ENCODE results near the gene RPP25.
A peak's percentile ranks its signal among the peaks of the same experiment; 100 is the strongest.
"Not testable (repeated sequence)": the region's sequence is repeated elsewhere in the genome, so short reads cannot be mapped to it uniquely, and the experiment has no call there.

The RPP25 gene

DNA sequence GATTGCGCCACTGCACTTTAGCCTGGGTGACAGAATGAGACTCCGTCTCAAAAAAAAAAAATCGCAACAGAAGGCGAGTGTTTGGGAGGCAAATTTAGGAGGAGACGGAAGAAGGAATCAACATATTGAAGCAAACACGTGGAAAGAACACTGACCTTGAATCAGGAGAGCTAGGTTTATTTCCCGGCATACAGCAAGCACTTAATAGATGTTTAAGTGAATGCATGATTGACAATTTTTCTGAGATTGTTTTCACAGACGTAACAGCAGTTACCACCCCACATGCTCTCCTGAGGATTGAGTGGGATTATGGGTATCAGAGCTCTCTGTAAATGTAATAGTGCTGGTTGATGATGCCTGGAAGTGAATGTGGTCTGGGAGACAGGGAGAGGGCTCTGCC is 5.6 kb upstream of the RPP25 start:
- no peak for DNase-seq

DNA sequence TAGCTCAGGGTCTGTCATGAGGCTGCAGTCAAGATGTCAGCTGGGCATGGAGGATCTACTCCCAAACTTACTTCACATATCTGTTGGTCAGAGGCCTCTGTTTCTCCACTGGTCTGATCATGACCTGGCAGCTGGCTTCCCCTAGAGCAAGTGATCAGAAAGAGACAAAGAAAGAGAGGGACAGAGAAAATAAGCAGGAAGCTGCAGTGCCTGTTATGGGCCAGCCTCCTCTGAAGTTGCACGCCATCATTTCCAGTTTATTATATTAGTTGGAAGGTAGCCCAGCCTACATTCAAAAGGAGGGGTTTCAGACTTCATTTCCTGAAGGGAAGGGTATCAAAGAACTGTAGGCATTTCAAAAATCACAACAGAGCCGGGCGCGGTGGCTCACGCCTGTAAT is 5.0 kb upstream of the RPP25 start:
- DNase-seq = no peak

DNA sequence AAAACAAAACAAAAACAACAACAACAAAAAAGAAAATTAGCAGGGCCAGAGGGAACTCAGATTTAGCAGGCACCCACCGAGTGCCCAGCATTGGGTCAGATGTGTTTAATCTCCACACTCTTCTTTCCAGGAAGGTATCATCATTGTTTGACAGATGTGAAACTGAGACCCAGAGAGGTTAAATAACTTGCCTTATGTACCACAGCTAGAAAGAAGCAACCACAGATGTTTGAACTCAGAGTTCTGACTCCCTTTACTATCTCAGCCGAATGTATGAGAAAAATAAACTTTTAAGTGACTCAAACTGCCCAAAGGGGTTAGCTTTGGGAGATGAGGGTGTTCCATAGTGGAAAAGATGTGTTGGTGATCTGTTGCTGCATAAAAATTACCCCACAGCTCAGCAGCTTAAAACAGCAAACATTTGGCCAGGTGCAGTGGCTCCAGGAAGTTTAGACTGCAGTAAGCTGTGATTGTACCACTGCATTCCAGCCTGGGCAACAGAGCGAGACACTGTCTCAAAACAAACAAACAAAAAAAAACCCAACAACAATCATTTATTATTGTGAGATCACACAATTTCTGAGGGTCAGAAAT is 4.5 kb upstream of the RPP25 start:
- no peak for DNase-seq

DNA sequence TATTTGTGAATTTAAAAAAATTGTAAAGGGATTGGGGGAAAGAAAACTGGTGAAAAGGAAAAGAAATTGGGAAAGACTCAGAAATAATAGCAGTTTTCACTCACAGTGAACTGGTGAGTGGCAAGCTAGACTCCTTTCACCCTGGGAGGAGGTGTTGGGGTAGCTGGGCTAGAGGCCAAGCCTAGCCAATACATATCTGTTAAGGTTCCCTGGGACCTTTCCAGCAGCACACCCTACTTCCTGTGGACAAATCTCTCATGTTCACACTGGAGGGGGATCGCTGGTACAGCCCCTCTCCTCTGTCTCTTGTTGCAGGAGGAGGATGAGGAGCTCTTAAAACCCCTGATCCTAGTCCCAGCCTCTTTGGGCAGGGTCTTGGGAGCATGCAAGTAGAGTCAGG is 3.7 kb upstream of the RPP25 start:
- no peak for DNase-seq

DNA sequence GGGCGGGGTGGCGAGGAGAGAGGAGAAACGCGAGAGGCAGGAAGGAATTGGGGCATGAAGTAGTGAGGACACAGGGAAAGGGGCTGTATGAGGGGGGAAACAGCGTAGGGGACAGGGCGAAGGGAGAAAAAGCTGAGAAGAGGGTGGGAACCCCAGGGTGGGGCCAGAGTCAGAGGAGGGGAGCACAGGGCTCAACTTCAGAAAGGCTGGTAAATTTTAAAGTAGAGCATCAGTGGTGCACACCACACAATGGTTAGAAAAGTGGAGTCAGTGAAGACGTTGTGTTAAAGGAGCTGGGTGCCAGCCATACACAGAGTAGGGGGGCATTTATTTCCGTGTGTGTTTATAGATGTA is 3.0 kb upstream of the RPP25 start:
- DNase-seq = no peak

DNA sequence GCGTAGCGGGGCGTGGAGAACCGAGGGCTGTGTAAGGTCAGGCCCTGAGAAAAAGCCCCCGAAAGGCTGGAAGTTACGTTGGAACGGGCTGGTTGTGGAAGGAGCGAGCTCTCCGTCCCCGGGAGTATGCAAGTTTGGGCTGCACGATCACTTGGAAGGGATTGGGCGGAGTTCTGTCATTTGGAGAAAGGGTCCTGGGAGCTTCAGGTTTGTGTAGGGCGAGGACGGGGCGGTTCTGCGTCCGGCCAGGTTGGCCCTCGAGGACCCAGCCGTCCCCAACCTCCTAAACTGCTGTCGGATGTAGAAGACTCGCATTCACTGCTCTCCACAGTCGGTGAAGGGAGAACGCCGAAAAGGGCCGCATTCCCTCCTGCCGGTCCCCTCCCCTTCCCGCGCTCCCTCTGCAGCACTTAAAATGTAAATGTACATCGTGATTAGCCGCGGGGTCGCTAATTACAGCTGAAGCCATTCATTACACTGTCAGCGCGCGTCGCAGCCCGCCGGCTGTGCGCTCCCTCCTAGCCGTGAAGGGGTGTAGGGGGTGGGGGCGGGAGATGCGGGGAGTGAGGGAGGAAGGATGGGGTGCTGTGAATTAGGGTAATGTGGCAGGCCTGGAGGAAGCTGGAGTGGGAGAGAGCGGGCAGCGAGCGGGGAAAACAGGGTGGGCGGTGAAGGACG is 2.5 kb upstream of the RPP25 start:
- no peak for DNase-seq

DNA sequence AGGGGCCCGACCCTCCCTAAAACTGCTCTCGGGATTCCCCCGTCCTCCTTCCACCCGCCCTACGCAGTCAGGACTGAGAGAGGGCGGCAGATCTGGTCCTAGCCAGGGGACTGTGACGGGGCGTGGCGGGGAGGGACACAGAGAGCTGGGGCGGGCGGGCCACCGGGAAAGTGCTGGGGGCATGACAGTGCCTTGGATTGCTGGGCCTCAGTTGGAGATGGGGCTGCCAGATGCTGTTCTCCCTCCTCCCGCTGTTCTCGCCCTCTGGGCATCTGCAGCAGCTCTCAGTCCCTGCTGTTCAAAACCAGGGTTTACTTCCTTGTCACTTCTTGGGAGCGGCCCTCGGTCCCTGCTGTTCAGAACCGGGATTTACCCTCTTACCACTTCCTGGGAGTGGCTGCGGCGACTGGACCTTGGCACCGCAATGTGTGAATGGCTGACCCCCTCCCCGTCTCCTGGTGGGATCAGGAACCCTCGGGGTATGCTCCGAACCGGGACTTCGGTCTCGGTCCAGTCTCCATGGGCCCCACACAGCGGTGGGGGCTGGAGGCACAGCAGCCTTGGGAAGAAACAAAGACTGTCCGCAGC is 1.8 kb upstream of the RPP25 start:
- no peak for DNase-seq

DNA sequence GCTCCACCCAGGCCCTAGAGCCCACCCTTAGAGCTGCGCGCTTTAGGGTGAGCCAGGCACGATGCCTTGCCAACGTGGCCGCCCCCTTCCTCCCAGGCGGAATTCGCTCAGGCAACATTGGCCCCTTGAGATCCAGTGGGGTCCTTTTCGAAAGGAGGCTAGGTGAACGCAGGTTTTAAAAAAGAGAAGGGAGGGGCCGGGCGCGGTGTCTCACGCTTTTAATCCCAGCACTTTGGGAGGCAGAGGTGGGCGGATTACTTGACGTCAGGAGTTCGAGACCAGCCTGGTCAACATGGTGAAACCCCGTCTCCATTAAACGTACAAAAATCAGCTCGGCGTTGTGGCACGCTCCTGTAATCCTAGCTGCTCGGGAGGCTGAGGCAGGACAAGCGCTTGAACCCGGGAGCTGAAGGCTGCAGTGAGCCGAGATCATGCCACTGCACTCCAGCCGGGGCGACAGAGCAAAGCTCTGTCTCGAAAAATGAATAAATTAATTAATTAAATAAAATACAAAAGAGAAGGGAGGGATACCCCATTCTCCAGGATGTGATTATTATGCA is 984 bp upstream of the RPP25 start:
- no peak for DNase-seq

DNA sequence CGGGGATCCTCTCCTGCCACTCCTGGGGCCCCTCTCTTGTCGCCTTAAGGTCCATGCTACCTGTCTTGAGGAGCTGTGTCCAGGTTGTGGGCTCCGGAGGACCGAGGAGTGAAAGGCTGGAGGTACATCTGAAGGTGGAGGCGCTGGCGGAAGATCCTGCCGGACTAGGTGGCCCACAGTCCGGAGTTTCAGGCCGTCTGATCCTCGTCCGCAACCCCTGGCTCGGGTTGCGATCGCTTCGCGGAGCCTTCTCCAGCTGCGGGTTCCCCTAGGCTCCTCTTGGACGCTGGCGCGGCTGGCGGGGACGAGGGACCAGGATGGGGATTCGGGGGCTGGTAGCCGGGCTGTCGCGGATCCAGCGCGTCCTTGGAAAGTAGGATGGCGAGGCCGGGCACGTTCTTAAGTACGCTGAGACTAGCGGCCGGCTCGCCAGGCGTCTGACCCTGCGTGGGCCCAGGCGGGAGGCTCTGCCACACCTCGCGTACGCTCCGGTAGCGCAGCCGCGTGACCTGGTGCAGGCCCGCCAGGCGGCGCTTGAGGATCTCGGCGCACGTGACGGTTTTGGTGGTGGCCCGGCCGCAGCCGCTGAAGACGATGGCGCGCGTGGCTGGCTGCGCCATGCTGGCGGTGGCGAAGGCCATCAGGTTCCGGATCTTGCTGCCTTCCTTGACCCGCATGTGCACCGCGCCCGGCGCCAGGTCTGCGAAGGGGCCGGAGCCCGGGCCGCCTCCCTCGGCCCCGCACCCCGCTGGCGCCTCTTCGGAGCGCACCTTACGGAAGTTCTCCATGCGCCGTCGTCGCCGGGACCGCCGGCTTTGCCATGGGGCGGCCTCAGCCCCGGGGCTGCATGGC is 550 bp downstream of the RPP25 start:
- DNase-seq = peak; percentile 29

DNA sequence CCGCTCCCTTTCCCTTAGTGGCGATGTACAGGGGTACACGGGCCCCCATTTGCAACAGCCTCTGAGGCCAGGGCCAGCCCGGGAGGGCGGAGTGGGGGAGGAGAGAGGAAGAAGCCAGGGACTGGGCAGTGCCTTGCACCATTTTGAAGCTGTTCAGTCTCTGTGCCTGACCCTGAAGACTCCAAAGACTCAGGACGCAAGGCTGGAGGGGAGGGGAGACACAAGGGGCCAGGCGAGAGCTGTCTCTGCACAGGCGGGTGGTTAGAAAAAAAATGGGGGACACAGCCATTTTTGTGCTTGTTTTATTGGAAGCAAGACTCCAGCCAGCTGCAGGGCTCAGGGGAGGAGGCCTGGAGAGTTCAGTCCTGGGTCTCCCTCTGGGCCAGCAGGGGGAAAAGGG is 1.6 kb downstream of the RPP25 start:
- no peak for DNase-seq

DNA sequence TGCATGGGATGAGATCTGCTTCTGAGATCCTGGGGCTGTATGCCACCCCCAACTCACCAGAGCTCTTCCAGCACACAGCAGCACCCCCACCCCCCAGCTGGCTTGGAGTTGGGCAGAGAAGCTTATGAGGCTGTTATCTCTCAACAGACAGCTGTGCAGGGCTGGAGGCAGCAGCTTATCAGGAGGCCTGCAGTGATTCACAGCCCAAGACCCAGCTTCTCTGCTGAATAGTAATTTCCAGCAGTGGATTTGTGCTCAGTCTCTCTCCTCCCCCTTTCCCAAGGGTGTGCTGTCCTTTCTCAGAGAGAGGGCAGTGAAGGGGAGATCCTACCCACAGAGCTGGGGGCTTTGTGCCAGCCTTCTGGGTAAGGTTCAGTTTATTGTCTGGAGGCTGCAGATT is 2.1 kb downstream of the RPP25 start:
- no peak for DNase-seq

DNA sequence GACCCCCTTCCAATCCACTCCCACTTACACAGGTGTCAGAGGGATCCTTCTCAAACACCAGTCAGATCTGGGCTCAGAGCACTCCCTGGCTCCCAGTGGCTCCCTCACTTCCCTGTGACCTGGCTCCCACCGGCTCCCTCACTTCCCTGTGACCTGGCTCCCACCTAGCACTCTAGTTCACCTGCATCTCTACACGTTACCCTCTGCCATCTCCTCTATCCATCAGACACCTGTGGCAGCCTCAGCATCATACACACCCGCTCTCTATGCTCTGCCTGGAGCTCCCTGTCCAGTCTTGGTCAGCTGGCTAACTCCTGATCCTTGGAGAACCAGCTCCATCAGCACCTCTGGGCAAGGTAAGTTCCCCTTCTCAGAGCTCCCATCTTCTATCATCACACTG is 5.6 kb downstream of the RPP25 start:
- no peak for DNase-seq

DNA sequence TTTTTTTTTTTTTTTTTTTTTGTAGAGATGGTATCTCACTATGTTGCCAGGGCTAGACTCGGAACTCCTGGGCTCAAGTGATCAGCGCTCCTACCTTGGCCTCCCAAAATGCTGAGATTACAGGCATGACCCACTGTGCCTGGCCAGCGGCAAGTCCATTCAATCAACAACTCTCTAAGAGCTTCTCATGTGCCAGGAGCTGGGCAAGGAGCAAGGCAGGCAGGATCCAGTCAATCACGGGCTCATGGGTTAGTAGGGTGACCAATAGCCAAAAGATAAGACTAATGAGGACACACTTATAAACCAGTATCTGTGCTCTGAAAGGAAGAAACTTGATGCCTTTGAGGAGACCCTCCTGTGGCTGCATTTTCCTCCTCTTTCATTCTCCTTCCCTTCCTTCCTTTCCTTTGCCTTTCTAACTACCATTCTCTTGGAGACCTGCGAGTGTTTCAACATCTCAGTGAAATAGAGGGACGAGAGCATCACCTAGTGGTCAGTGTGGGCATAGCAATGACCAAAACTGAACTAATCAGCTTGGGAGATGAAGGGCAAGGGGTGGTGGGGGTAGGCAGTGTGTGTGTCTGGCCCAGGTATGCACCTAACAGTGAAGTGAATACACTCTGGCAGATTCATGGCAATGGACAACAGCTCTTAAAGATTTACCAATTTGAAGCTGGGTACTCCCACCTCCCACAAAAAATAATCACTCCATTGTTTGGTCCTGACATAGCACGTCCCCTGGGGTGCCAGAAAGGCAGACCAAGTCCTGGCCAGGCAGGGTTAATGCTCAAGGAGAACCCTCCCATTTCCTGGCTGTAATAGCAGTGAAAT is 6.3 kb downstream of the RPP25 start:
- DNase-seq = peak; percentile 58

DNA sequence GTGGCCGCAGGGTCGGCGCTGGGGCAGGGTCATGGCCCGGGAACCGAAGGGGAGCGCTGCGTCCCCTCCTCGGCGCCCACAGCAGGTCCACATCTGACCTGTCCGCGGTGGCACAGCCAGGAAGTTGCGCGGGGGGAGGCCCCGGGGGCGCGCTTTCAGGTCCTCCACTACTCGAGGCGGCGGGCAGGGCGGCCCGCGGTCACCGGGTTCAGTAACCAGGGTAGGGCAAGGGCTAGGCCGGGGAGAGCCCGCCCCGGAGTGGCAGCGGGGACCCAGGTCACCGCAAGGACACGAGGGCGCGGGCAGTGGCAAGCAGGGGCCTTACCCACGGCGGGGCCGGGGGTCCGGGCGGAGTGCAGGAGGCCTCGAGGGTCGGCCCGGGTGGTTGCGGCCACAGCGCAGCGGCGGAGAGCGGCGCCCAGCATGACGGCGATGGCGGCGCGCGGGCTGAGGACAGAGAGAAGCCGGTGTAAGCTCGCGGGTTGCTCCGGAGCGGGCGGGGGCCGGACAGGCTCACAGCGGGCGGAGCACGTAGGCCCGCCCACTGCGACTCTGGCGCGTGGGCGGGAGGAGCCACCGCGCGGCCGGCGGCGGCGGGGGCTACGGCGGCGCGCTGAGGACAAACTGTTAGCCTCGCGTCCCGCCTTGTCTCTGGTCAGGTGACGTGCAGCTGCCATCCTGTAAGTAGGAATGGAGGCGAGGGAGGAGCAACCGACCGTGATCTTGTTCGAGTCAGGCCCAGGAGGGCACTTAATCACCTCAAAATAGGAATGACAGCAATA is 18.8 kb downstream of the RPP25 start, which contains the start of gene COX5A:
Gene COX5A, minus strand, starts transcription at position 484 of the 782 bp plus-strand sequence. Its CDS starts 59 bp downstream, at position 425.
- peak; percentile 91 for DNase-seq

DNA sequence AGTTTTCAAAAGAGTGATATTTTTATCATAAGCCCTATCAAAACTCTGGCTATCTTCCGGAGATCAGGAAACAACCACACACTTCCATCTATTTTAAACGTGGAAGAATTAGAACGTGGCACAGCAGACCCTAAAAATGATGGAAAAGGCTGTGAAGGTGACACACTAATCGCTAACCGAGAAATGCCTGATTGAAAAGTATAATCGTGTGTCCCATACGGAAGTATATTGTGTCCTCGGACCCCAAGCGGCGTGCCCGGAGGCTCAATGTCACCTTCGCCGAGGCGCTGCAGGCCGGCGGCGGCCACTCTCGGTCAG is 19.3 kb downstream of the RPP25 start:
- DNase-seq = no peak

DNA sequence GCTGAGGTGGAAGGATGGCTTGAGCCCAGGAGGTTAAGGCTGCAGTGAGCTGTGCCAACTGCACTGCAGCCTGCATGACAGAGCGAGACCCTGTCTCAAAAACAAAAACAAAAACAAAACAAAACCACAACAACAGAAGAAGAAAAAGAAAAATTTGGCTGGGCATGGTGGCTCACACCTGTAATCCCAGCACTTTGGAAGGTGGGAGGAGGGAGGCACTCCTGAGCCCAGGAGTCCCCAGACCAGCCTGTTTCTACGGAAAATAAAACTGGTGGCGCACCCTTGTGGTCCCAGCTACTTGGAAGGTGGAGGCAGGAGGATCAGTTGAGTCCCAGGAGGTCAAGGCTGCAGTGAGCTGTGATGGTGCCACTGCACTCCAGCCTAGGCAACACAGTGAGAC is 21.4 kb downstream of the RPP25 start:
- not testable (repeated sequence) for DNase-seq

DNA sequence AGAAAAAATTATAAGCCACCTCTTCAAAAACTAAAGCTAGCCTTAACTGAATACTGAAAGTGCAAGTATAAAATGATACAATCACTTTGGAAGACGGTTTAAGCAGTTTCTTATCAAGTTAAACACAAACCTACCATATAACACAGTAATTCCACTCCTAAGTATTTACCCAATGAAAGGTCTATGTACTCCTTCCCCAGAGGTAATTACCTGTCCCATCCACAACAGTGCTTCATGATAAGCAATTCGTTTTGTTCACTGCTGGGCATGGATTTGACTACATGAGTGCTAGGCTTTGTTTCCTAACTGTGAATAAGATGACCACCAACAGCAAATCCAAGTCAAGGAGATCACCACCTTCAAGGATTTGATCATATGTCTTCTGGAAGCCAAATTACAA is 23.0 kb downstream of the RPP25 start:
- no peak for DNase-seq

DNA sequence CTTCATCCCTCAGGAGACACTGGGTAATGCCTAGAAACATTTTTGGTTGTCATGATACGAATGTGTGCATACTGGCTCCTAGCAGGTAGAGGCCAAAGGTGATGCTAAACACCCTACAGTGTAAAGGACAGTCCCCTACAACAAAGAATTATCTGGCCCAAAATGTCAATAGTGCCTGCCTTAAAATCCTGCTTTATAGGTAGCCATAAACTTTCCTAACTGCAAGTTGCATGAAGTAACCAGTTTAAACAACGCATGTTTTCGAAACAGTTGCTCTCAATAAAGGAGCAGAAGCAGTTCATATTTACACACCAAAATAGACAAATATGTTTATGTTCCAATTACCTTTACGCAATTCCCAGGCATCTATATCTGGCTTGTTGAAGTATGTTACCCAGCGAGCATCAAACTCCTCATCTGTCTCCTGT is 27.8 kb downstream of the RPP25 start:
- no peak for DNase-seq

DNA sequence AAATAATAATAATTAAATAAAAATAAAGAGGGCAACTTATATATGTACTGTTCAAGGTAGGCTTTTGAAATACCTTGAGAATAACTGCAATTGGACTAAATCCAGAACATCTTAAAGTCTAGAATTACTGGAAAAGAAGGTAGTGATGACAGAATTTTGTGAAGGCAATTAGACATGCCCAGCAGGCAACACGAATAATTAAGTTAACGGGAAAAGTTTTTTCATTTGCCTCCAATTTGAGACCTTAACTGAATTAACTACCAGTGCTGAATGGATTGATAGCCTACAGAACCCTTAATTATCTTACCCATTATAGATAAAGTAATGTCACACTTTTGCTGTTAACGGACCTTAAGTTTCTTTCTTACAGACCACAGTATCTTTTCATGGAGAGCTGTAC is 32.0 kb downstream of the RPP25 start:
- DNase-seq = no peak

DNA sequence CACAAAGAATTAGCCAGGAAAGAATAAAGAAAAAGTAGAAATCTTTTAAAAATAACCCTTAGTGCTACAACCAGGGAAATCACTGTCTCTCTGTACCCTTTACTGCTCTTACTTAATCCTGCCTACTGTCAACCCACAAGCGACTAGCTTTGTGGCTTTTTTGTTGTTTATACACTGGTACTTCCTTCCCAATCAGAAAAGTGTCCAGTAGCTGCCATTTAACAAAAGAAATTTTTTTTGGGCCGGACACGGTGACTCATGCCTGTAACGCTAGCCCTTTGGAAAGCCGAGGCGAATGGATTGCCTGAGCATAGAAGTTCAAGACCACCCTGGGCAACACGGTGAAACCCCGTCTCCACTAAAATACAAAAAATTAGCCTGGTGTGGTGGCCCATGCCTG is 36.1 kb downstream of the RPP25 start:
- DNase-seq = no peak

DNA sequence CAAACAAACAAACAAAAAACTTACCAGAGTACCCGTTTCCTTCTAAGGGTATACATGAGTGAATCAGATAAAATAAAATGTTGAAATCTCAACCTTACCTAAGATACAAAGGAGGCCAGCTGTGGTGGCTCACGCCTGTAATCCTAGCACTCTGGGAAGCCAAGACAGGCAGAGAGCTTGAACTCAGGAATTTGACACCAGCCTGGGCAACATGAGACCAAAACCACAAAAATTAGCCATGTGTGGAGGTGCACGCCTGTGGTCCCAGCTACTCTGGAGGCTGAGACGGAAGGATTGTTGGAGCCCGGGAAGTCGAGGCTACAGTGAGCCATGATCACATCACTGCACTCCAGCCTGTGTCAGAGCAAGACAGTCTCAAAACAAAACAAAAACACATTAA is 38.9 kb downstream of the RPP25 start:
- DNase-seq = no peak

DNA sequence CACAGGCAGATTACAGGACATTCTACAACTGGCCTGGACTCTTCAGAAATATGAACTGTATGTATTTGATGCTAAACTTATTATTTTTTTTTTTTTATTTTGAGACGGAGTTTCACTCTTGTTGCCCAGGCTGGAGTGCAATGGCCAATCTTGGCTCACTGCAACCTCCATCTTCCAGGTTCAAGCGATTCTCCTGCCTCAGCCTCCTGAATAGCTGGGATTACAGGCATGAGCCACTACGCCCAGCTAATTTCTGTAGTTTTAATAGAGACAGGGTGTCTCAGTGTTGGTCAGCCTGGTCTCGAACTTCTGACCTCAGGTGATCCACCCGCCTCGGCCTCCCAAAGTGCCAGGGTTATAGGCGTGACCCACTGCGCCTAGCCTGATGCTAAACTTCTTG is 42.8 kb downstream of the RPP25 start:
- DNase-seq = not testable (repeated sequence)

Data from NCI-H1092 (cell line).